ENCODE measurements around the gene DDX39A. TPM values are rescaled to one million over a fixed set of nuclear protein-coding genes. Genes with fewer than 3 reads are reported as not detected.

DDX39A gene
- total and polyA plus RNA-seq, 2 of the 13 experiments (the other 11 are each of a cell fraction or from before 2014, with no cell fraction given), result 34.6 to 90.4 TPM

GRCh38 chr19:14391156-14391821 lies 27.9 kb downstream of the DDX39A start:
- Histone ChIP-seq H3K4me1 (ENCODE audit: insufficient read depth, low read length) (0 out of 2 replicates have a peak, but pooled peaks cover 7% of the 10 kb centered on the region), H3K27ac (ENCODE audit: extremely low read length, insufficient read depth, low read length) (no peak overlapping the region), H3K36me3 (replicated peaks in 1 of 2; ENCODE audit: control insufficient read depth in 1 of 2, insufficient read depth in 2 of 2, low read length in 2 of 2) (no peaks in the 10 kb centered on the region), H3K4me3 (replicated peaks in 1 of 3; ENCODE audit: insufficient read depth in 1 of 3, low read depth in 2 of 3, low read length in 3 of 3) (no peak overlapping the region), H3K79me2 (ENCODE audit: insufficient read depth, low read length) (no peaks in the 10 kb centered on the region), H3K27me3 (ENCODE audit: control insufficient read depth in 1 of 2, insufficient read depth in 2 of 2, low read length in 2 of 2) (peaks cover 0 to 1% of the 10 kb centered on the region in 2 experiments; a peak in 1 of 5 replicates), H3K9ac (ENCODE audit: insufficient read depth, low read depth, low read length) (no peak overlapping the region), H3K9me3 (ENCODE audit: low read length) (no peaks in the 10 kb centered on the region), H4K20me1 (ENCODE audit: insufficient read depth, low read length) (no peaks in the 10 kb centered on the region), H3K4me2 (ENCODE audit: low read depth, low read length) (no peak overlapping the region), H2AFZ (ENCODE audit: low read length) (no peak overlapping the region)
- 81% methylated on average over 10 of the region's 10 CpGs for WGBS (ENCODE audit: low lambda C conversion rate)
- CTCF ChIA-PET (ENCODE audit: low intra/inter-chr PET ratio, low total read pairs), result no interaction called here
- in situ Hi-C loops (cut with HindIII; ENCODE audit: extremely low pct_ligation_motif_present, low pct_unique_long_range_greater_than_20kb), result no loop called here
- ATAC-seq, result no peak
- no peak for FAIRE-seq
- BruUV-seq (replicated peaks), result no TSS peak
- no peak for DNase-seq (ENCODE audit: low spot score)
- POLR2A ChIA-PET, result no interaction called here
- intact Hi-C loops (cut with micrococcal nuclease; ENCODE audit: unreplicated experiment), result no loop called here
- TF ChIP-seq CTCF (CRISPR knock-in tag; IDR thresholded peaks at IDR 0.05) (no peak), ZGPAT (CRISPR knock-in tag; IDR thresholded peaks at IDR 0.05) (no peak), ZNF17 (CRISPR knock-in tag; IDR thresholded peaks at IDR 0.05) (no peak), LRRFIP1 (CRISPR knock-in tag; conservative IDR thresholded peaks at IDR 0.05) (no peak), GATAD1 (CRISPR knock-in tag; IDR thresholded peaks at IDR 0.05) (no peak), TIGD3 (CRISPR knock-in tag; IDR thresholded peaks at IDR 0.05; ENCODE audit: borderline replicate concordance) (no peak), ZNF451 (CRISPR knock-in tag; IDR thresholded peaks at IDR 0.05) (no peak), ZNF616 (CRISPR knock-in tag; IDR thresholded peaks at IDR 0.05; ENCODE audit: low read depth) (no peak), CHD4 (IDR thresholded peaks at IDR 0.05; ENCODE audit: borderline replicate concordance, low read length) (no peak), SATB2 (CRISPR knock-in tag; IDR thresholded peaks at IDR 0.05) (no peak), ZNF460 (CRISPR knock-in tag; IDR thresholded peaks at IDR 0.05; ENCODE audit: borderline replicate concordance) (no peak), CEBPG (CRISPR knock-in tag; IDR thresholded peaks at IDR 0.05) (no peak), SRSF4 (IDR thresholded peaks at IDR 0.05; ENCODE audit: low read depth, low read length, poor library complexity, severe bottlenecking) (no peak), NCOA1 (CRISPR knock-in tag; IDR thresholded peaks at IDR 0.05) (no peak)
